Activated CD4-positive, alpha-beta T cell treated with anti-CD3 and anti-CD28 coated beads, Interleukin-2, amount 50 U/mL, for 4 hours (primary cell): ENCODE results near the gene DYNC2LI1.

Experiments
- DNase-seq, 2 experiments: peaks; one replicate each; pipeline ENCODE4 v3.0.0-alpha.2; 2020

The DYNC2LI1 gene

GRCh38 chr2:43851011-43851980 is 77.5 kb downstream of the DYNC2LI1 start:
- DNase-seq = no peak

- no peak for DNase-seq
Observed at GRCh38 chr2:43852196-43852730, 78.4 kb downstream of the DYNC2LI1 start.

GRCh38 chr2:43853141-43854081 is 79.6 kb downstream of the DYNC2LI1 start:
- no peak for DNase-seq

- DNase-seq = no peak
Observed at GRCh38 chr2:43854671-43855070, 80.8 kb downstream of the DYNC2LI1 start.

GRCh38 chr2:43855292-43855691 is 81.5 kb downstream of the DYNC2LI1 start:
- no peak for DNase-seq
